GM23338 (cell line): ENCODE results near the gene MCUB. TPM values are rescaled to one million over a fixed set of nuclear protein-coding genes. Genes with fewer than 3 reads are reported as not detected.
A peak's percentile ranks its signal among the peaks of the same experiment; 100 is the strongest.

Experiments used
- ATAC-seq: fragments of 200-7000 bp; cut with Tn5 transposase; 3 replicates; pipeline ENCODE4 v1.9.1; 2020
- DNase-seq: peaks from one replicate; pipeline ENCODE4 v3.0.0-alpha.2; 2015; ENCODE audit warnings: low spot score
- H2AFZ ChIP-seq: fragments of 200-600 bp; sonication (generic); 2 replicates; pipeline ENCODE4 v1.8.0; 2016; ENCODE audit warnings: antibody characterized with exemption, mild to moderate bottlenecking, moderate library complexity
- H3F3A ChIP-seq: fragments of 200-600 bp; sonication (generic); replicated peaks from 2 replicates; pipeline ENCODE4 v1.8.0; 2017; ENCODE audit warnings: antibody characterized with exemption, mixed run types, low read depth
- H3K27ac ChIP-seq: fragments of 200-600 bp; sonication (generic); 2 replicates; pipeline ENCODE4 v1.6.1; 2016; ENCODE audit warnings: low read depth
- H3K27me3 ChIP-seq: fragments of 200-600 bp; sonication (generic); 2 replicates; pipeline ENCODE4 v1.8.0; 2016; ENCODE audit warnings: mild to moderate bottlenecking, mixed run types, moderate library complexity; ENCODE audit not compliant: insufficient read depth
- H3K36me3 ChIP-seq: fragments of 200-600 bp; sonication (generic); 2 replicates; pipeline ENCODE4 v1.8.0; 2016; ENCODE audit warnings: mild to moderate bottlenecking; ENCODE audit not compliant: insufficient read depth
- H3K4me1 ChIP-seq: fragments of 200-600 bp; sonication (generic); 2 replicates; pipeline ENCODE4 v1.8.0; 2016; ENCODE audit warnings: mild to moderate bottlenecking, moderate library complexity; ENCODE audit not compliant: insufficient read depth
- H3K4me2 ChIP-seq: fragments of 200-600 bp; sonication (generic); 2 replicates; pipeline ENCODE4 v1.7.1; 2017; ENCODE audit warnings: mixed run types
- H3K4me3 ChIP-seq: fragments of 200-600 bp; sonication (generic); 2 replicates; pipeline ENCODE4 v1.6.1; 2016; ENCODE audit warnings: mixed run types
- H3K79me2 ChIP-seq: fragments of 200-600 bp; sonication (generic); replicated peaks from 2 replicates; pipeline ENCODE4 v1.8.0; 2017; ENCODE audit warnings: mild to moderate bottlenecking; ENCODE audit not compliant: insufficient read depth
- H3K9me2 ChIP-seq: fragments of 200-600 bp; sonication (generic); 2 replicates; pipeline ENCODE4 v1.8.0; 2017; ENCODE audit not compliant: insufficient read depth
- H4K20me1 ChIP-seq: fragments of 200-600 bp; sonication (generic); replicated peaks from 2 replicates; pipeline ENCODE4 v1.8.0; 2017; ENCODE audit warnings: mild to moderate bottlenecking; ENCODE audit not compliant: insufficient read depth
- H3K27ac Mint-ChIP-seq: 2 replicates; pipeline ENCODE4 v1.8.0; 2020; ENCODE audit warnings: inconsistent platforms, mild to moderate bottlenecking, moderate library complexity, mixed read lengths
- H3K27me3 Mint-ChIP-seq: 3 replicates; pipeline ENCODE4 v1.8.0; 2022; ENCODE audit warnings: low read depth, mild to moderate bottlenecking, moderate library complexity, mixed read lengths, inconsistent platforms; ENCODE audit not compliant: insufficient read depth, poor library complexity
- H3K36me3 Mint-ChIP-seq: 3 replicates; pipeline ENCODE4 v1.8.0; 2021; ENCODE audit warnings: low read depth, mild to moderate bottlenecking, inconsistent platforms, moderate library complexity, mixed read lengths
- H3K4me1 Mint-ChIP-seq: 3 replicates; pipeline ENCODE4 v1.8.0; 2020; ENCODE audit warnings: mild to moderate bottlenecking, inconsistent platforms, mixed read lengths
- H3K4me3 Mint-ChIP-seq: 3 replicates; pipeline ENCODE4 v1.8.0; 2021; ENCODE audit warnings: moderate library complexity, mild to moderate bottlenecking, inconsistent platforms, mixed read lengths
- H3K9me3 Mint-ChIP-seq: 3 replicates; pipeline ENCODE4 v1.8.0; 2020; ENCODE audit warnings: moderate library complexity, mild to moderate bottlenecking, inconsistent platforms, mixed read lengths
- CREB1 ChIP-seq: fragments of 250-450 bp; sonication (Bioruptor Pico); IDR thresholded peaks from 2 replicates; pipeline ENCODE4 v1.5.0; 2020; ENCODE audit warnings: low read depth, mild to moderate bottlenecking, moderate library complexity
- EZH2phosphoT487 ChIP-seq: fragments of 200-600 bp; sonication (generic); IDR thresholded peaks from one replicate; pipeline ENCODE4 v1.8.1; 2018; ENCODE audit warnings: antibody characterized with exemption; ENCODE audit not compliant: unreplicated experiment
- JUNB ChIP-seq: IDR thresholded peaks from one replicate; pipeline ENCODE4 v1.6.1; 2016; ENCODE audit warnings: antibody characterized with exemption; ENCODE audit not compliant: unreplicated experiment
- STAT1 ChIP-seq: IDR thresholded peaks from one replicate; pipeline ENCODE4 v1.6.1; 2016; ENCODE audit warnings: antibody characterized with exemption; ENCODE audit not compliant: unreplicated experiment
- ZNF114 ChIP-seq: fragments of 250-450 bp; sonication (Bioruptor Pico); IDR thresholded peaks from 2 replicates; pipeline ENCODE4 v1.5.0; 2020; ENCODE audit warnings: mild to moderate bottlenecking, moderate library complexity
- ZNF331 ChIP-seq: fragments of 250-450 bp; sonication (Bioruptor Pico); IDR thresholded peaks from 2 replicates; pipeline ENCODE4 v1.5.0; 2020; ENCODE audit warnings: low read depth, mild to moderate bottlenecking, moderate library complexity
- polyA plus RNA-seq: library from polyadenylated mRNA; unstranded; fragments of >200 nt; fragmentation: Nextera tagmentation; extraction: Ambion mirVana; gene quantifications from 2 replicates; pipeline ENCODE4 v1.2.1, GENCODE V29; 2016
- total RNA-seq: library from RNA; depleted of rRNA; stranded (reverse); fragments of >200 nt; shearing (Covaris generic); gene quantifications from 2 replicates; pipeline ENCODE4 v1.2.3, GENCODE V29; 2014
- TF ChIP-seq, protein P1 (sequence below): IDR thresholded peaks from one replicate; pipeline ENCODE4 v1.6.1; 2018; ENCODE audit warnings: antibody characterized with exemption; ENCODE audit not compliant: unreplicated experiment
- TF ChIP-seq, protein P2 (sequence below): fragments of 250-450 bp; sonication (Bioruptor Pico); IDR thresholded peaks from 2 replicates; pipeline ENCODE4 v1.5.0; 2020; ENCODE audit warnings: mild to moderate bottlenecking, moderate library complexity
- TF ChIP-seq, protein P3 (sequence below): IDR thresholded peaks from 2 replicates; pipeline ENCODE4 v1.6.1; 2016; ENCODE audit warnings: antibody characterized with exemption

The MCUB gene
- total and polyA plus RNA-seq, 2 experiments from 2014 or later, result 21.7 to 97.9 TPM

DNA sequence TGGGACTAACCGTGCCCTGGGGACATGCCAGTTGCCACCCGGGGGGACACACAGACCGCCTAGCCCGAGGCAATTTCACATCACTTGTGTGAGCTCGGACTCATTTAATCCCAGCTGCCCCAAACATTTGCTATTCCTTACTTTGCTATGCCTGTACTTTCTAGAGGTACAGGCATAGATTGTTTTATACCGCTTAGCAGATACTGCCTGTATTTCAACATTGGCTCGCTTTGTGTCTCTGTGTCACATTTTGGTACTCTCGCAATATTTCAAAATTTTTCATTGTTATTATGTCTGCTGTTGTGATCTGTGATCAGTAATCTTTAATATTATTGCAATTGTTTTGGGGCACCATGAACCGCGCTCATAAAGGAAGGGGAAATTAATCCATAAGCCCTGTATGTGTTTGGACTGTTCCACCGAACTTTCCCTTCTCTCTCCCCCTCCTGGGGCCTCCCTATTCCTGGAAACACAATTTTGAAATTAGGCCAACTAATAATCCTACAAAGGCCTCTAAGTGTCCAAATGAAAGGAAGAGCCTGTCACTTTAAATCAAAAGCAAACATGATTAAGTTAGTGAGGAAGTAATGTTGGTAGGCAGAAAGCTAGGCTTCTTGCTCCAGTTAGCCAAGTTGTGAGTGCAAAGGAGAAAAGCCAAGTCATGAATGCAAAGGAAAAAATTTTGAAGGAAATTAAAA lies 143.8 kb downstream of the MCUB start:
- TF ChIP-seq, protein P1, sequence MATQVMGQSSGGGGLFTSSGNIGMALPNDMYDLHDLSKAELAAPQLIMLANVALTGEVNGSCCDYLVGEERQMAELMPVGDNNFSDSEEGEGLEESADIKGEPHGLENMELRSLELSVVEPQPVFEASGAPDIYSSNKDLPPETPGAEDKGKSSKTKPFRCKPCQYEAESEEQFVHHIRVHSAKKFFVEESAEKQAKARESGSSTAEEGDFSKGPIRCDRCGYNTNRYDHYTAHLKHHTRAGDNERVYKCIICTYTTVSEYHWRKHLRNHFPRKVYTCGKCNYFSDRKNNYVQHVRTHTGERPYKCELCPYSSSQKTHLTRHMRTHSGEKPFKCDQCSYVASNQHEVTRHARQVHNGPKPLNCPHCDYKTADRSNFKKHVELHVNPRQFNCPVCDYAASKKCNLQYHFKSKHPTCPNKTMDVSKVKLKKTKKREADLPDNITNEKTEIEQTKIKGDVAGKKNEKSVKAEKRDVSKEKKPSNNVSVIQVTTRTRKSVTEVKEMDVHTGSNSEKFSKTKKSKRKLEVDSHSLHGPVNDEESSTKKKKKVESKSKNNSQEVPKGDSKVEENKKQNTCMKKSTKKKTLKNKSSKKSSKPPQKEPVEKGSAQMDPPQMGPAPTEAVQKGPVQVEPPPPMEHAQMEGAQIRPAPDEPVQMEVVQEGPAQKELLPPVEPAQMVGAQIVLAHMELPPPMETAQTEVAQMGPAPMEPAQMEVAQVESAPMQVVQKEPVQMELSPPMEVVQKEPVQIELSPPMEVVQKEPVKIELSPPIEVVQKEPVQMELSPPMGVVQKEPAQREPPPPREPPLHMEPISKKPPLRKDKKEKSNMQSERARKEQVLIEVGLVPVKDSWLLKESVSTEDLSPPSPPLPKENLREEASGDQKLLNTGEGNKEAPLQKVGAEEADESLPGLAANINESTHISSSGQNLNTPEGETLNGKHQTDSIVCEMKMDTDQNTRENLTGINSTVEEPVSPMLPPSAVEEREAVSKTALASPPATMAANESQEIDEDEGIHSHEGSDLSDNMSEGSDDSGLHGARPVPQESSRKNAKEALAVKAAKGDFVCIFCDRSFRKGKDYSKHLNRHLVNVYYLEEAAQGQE, result no peak
- no peak for TF ChIP-seq ZNF114 (CRISPR knock-in tag)
- no peak for TF ChIP-seq STAT1
- TF ChIP-seq CREB1 (CRISPR knock-in tag), result no peak
- TF ChIP-seq EZH2phosphoT487, result no peak
- TF ChIP-seq, protein P2, sequence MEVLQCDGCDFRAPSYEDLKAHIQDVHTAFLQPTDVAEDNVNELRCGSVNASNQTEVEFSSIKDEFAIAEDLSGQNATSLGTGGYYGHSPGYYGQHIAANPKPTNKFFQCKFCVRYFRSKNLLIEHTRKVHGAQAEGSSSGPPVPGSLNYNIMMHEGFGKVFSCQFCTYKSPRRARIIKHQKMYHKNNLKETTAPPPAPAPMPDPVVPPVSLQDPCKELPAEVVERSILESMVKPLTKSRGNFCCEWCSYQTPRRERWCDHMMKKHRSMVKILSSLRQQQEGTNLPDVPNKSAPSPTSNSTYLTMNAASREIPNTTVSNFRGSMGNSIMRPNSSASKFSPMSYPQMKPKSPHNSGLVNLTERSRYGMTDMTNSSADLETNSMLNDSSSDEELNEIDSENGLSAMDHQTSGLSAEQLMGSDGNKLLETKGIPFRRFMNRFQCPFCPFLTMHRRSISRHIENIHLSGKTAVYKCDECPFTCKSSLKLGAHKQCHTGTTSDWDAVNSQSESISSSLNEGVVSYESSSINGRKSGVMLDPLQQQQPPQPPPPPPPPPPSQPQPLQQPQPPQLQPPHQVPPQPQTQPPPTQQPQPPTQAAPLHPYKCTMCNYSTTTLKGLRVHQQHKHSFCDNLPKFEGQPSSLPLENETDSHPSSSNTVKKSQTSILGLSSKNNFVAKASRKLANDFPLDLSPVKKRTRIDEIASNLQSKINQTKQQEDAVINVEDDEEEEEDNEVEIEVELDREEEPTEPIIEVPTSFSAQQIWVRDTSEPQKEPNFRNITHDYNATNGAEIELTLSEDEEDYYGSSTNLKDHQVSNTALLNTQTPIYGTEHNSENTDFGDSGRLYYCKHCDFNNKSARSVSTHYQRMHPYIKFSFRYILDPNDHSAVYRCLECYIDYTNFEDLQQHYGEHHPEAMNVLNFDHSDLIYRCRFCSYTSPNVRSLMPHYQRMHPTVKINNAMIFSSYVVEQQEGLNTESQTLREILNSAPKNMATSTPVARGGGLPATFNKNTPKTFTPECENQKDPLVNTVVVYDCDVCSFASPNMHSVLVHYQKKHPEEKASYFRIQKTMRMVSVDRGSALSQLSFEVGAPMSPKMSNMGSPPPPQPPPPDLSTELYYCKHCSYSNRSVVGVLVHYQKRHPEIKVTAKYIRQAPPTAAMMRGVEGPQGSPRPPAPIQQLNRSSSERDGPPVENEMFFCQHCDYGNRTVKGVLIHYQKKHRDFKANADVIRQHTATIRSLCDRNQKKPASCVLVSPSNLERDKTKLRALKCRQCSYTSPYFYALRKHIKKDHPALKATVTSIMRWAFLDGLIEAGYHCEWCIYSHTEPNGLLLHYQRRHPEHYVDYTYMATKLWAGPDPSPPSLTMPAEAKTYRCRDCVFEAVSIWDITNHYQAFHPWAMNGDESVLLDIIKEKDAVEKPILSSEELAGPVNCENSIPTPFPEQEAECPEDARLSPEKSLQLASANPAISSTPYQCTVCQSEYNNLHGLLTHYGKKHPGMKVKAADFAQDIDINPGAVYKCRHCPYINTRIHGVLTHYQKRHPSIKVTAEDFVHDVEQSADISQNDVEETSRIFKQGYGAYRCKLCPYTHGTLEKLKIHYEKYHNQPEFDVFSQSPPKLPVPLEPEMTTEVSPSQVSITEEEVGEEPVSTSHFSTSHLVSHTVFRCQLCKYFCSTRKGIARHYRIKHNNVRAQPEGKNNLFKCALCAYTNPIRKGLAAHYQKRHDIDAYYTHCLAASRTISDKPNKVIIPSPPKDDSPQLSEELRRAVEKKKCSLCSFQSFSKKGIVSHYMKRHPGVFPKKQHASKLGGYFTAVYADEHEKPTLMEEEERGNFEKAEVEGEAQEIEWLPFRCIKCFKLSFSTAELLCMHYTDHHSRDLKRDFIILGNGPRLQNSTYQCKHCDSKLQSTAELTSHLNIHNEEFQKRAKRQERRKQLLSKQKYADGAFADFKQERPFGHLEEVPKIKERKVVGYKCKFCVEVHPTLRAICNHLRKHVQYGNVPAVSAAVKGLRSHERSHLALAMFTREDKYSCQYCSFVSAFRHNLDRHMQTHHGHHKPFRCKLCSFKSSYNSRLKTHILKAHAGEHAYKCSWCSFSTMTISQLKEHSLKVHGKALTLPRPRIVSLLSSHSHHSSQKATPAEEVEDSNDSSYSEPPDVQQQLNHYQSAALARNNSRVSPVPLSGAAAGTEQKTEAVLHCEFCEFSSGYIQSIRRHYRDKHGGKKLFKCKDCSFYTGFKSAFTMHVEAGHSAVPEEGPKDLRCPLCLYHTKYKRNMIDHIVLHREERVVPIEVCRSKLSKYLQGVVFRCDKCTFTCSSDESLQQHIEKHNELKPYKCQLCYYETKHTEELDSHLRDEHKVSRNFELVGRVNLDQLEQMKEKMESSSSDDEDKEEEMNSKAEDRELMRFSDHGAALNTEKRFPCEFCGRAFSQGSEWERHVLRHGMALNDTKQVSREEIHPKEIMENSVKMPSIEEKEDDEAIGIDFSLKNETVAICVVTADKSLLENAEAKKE (CRISPR knock-in tag), result no peak
- TF ChIP-seq JUNB, result no peak
- TF ChIP-seq, protein P3, sequence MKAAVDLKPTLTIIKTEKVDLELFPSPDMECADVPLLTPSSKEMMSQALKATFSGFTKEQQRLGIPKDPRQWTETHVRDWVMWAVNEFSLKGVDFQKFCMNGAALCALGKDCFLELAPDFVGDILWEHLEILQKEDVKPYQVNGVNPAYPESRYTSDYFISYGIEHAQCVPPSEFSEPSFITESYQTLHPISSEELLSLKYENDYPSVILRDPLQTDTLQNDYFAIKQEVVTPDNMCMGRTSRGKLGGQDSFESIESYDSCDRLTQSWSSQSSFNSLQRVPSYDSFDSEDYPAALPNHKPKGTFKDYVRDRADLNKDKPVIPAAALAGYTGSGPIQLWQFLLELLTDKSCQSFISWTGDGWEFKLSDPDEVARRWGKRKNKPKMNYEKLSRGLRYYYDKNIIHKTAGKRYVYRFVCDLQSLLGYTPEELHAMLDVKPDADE, result no peak
- no peak for TF ChIP-seq ZNF331
- H4K20me1 ChIP-seq, result peaks cover 2% of the 10 kb centered on the region; the same call in 1 of the 2 replicates
- H3K4me2 ChIP-seq, result peak overlapping the region; percentile 93
- peaks cover 15% of the 10 kb centered on the region for H3K36me3 Mint-ChIP-seq
- no peak overlapping the region for H3K27ac Mint-ChIP-seq
- peak overlapping the region; percentile 89 for H3K4me3 Mint-ChIP-seq
- peak overlapping the region; percentile 92 for H3K4me3 ChIP-seq
- peaks cover 10% of the 10 kb centered on the region for H3K27me3 Mint-ChIP-seq
- DNase-seq (no peak), ATAC-seq (no peak)
- H3K27me3 ChIP-seq, result no peaks in the 10 kb centered on the region
- H3F3A ChIP-seq, result peaks cover 11% of the 10 kb centered on the region; the same call in 1 of the 2 replicates
- peaks cover 30% of the 10 kb centered on the region for H3K79me2 ChIP-seq
- peak overlapping the region; percentile 94 for H2AFZ ChIP-seq
- H3K36me3 ChIP-seq, result no peaks in the 10 kb centered on the region
- H3K9me2 ChIP-seq, result no peaks in the 10 kb centered on the region
- H3K27ac ChIP-seq, result no peak overlapping the region
- H3K9me3 Mint-ChIP-seq, result no peaks in the 10 kb centered on the region
- H3K4me1 Mint-ChIP-seq, result peaks cover 22% of the 10 kb centered on the region
- peaks cover 16% of the 10 kb centered on the region for H3K4me1 ChIP-seq
